Activated naive CD8-positive, alpha-beta T cell (primary cell): Measurements from ENCODE around the gene PCDH7.

Experiments used
- H3K27ac Mint-ChIP-seq: one replicate; pipeline ENCODE4 v1.8.0; 2021; ENCODE audit warnings: mixed read lengths
- H3K27me3 Mint-ChIP-seq: one replicate; pipeline ENCODE4 v1.8.0; 2021; ENCODE audit warnings: mixed read lengths
- H3K36me3 Mint-ChIP-seq: one replicate; pipeline ENCODE4 v1.8.0; 2021; ENCODE audit warnings: mixed read lengths
- H3K4me1 Mint-ChIP-seq: one replicate; pipeline ENCODE4 v1.8.0; 2021; ENCODE audit warnings: low read depth, mixed read lengths
- H3K4me3 Mint-ChIP-seq: one replicate; pipeline ENCODE4 v1.8.0; 2021; ENCODE audit warnings: mild to moderate bottlenecking, mixed read lengths
- H3K9me3 Mint-ChIP-seq: one replicate; pipeline ENCODE4 v1.8.0; 2021; ENCODE audit warnings: low read depth, mixed read lengths

Gene PCDH7

DNA sequence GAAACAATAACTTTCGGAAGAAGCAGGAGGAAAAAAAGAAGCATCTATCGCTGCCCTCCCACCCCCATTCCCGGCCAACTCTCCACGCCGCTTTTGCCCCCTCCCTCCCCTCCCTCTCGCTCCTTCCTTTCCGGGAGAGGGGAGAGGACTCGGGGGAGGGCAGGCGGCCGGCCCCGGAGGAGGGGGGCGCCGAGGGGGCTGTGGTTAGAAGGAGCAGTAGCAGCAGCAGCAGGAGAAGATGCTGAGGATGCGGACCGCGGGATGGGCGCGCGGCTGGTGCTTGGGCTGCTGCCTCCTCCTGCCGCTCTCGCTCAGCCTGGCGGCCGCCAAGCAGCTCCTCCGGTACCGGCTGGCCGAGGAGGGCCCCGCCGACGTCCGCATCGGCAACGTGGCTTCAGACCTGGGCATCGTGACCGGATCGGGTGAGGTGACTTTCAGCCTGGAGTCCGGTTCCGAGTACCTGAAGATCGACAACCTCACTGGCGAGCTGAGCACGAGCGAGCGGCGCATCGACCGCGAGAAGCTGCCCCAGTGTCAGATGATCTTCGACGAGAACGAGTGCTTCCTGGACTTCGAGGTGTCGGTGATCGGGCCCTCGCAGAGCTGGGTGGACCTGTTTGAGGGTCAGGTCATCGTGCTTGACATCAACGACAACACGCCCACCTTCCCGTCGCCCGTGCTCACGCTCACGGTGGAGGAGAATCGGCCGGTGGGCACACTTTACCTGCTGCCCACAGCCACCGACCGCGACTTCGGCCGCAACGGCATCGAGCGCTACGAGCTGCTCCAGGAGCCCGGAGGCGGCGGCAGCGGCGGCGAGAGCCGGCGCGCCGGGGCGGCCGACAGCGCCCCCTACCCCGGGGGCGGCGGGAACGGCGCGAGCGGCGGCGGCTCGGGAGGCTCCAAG is 1.3 kb downstream of the PCDH7 start:
- Mint-ChIP-seq H3K4me3 (peak overlapping the region; percentile 66), H3K27ac (peak overlapping the region; percentile 41), H3K4me1 (peaks cover 41% of the 10 kb centered on the region), H3K9me3 (no peaks in the 10 kb centered on the region), H3K36me3 (no peaks in the 10 kb centered on the region), H3K27me3 (peaks cover 37% of the 10 kb centered on the region)

DNA sequence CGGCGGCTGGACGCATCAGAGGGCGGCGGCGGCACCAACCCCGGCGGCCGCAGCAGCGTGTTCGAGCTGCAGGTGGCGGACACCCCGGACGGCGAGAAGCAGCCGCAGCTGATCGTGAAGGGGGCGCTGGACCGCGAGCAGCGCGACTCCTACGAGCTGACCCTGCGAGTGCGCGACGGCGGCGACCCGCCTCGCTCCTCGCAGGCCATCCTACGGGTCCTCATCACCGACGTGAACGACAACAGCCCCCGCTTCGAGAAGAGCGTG is 1.9 kb downstream of the PCDH7 start:
- Mint-ChIP-seq H3K27ac (no peak overlapping the region), H3K36me3 (no peaks in the 10 kb centered on the region), H3K4me1 (peaks cover 38% of the 10 kb centered on the region), H3K27me3 (peaks cover 37% of the 10 kb centered on the region), H3K9me3 (no peaks in the 10 kb centered on the region), H3K4me3 (no peak overlapping the region)

DNA sequence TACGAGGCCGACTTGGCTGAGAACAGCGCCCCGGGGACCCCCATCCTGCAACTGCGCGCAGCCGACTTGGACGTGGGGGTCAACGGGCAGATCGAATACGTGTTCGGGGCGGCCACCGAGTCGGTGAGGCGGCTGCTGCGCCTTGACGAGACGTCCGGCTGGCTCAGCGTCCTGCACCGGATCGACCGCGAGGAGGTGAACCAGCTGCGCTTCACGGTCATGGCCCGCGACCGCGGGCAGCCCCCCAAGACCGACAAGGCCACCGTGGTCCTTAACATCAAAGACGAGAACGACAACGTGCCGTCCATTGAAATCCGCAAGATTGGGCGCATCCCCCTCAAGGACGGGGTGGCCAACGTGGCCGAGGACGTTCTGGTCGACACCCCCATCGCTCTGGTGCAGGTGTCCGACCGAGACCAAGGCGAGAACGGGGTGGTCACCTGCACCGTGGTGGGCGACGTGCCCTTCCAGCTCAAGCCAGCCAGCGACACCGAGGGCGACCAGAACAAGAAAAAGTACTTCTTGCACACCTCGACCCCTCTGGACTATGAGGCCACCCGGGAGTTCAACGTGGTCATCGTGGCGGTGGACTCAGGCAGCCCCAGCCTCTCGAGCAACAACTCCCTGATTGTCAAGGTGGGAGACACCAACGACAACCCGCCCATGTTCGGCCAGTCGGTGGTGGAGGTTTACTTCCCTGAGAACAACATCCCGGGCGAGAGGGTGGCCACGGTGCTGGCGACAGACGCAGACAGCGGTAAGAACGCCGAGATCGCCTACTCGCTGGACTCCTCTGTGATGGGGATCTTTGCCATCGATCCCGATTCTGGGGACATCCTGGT is 2.4 kb downstream of the PCDH7 start:
- Mint-ChIP-seq H3K4me1 (peaks cover 34% of the 10 kb centered on the region), H3K27me3 (peaks cover 37% of the 10 kb centered on the region), H3K36me3 (no peaks in the 10 kb centered on the region), H3K9me3 (no peaks in the 10 kb centered on the region), H3K4me3 (peak overlapping the region; percentile 49), H3K27ac (no peak overlapping the region)

DNA sequence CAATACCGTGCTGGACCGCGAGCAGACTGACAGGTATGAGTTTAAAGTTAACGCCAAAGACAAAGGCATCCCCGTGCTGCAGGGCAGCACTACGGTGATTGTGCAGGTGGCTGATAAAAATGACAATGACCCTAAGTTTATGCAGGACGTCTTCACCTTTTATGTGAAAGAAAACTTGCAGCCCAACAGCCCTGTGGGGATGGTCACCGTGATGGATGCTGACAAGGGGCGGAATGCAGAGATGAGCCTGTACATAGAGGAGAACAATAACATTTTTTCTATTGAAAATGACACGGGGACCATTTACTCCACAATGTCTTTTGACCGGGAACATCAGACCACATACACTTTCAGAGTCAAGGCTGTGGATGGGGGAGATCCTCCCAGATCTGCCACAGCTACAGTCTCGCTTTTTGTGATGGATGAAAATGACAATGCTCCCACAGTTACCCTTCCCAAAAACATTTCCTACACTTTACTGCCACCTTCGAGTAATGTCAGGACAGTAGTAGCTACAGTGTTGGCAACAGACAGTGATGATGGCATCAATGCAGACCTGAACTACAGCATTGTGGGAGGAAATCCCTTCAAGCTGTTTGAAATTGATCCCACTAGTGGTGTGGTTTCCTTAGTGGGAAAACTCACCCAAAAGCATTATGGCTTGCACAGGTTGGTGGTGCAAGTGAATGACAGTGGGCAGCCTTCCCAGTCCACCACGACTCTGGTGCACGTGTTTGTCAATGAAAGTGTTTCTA is 3.2 kb downstream of the PCDH7 start:
- H3K4me3 Mint-ChIP-seq: peak overlapping the region; percentile 49
- no peaks in the 10 kb centered on the region for H3K9me3 Mint-ChIP-seq
- H3K36me3 Mint-ChIP-seq: no peaks in the 10 kb centered on the region
- H3K27ac Mint-ChIP-seq: no peak overlapping the region
- H3K27me3 Mint-ChIP-seq: peaks cover 34% of the 10 kb centered on the region
- peaks cover 28% of the 10 kb centered on the region for H3K4me1 Mint-ChIP-seq

- Mint-ChIP-seq H3K36me3 (no peaks in the 10 kb centered on the region), H3K27me3 (peaks cover 28% of the 10 kb centered on the region), H3K4me3 (no peak overlapping the region), H3K27ac (no peak overlapping the region), H3K4me1 (peaks cover 19% of the 10 kb centered on the region), H3K9me3 (no peaks in the 10 kb centered on the region)
Observed at GRCh38 chr4:30724247-30724646, 4.1 kb downstream of the PCDH7 start.

DNA sequence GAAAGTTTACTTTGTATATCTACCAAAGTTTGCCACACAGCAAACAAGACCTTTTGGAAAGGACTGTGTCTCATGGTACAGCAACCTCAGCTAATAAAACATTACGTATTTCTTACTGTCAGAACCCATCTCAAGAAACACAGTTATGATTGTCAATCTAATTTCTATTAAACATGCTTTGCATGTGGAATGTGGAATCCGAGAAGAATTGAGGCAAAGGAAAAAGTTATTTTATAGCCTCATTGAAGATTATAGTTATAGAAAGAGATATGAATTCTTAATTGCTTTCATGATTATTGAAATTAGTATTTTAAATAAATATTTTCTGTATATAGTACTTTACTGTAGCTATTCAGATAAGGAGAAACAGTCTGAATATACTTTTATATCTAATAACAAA is 5.4 kb downstream of the PCDH7 start:
- Mint-ChIP-seq H3K9me3 (no peaks in the 10 kb centered on the region), H3K27me3 (peaks cover 27% of the 10 kb centered on the region), H3K4me1 (peaks cover 9% of the 10 kb centered on the region), H3K36me3 (no peaks in the 10 kb centered on the region), H3K27ac (no peak overlapping the region), H3K4me3 (no peak overlapping the region)

DNA sequence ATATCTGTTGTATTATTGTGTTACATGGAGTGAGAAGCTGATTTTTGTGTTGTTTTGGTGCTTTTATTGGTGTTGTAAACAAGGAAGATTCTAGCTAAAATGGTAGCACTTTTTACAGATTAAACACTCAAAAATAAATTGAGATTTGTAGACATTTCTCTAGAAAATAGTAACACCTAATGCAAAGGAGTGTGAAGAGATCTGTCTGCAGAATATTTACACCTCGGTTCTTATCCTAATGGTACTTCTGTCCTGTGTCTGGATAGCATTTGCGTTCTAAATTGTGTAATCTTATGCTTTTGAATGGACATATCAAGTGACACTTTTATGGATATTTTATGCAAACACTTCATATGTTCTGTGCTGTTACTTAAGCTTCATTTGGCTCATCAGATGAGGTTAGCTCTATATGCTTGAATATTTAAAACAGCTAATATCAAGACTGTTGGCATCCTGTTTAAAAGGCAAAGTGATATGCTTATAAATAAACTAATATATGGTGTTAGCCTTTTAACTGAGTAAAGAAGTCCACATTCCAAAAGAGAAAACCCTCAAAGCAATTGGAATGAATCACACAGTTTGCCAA is 6.0 kb downstream of the PCDH7 start:
- no peak overlapping the region for H3K27ac Mint-ChIP-seq
- H3K9me3 Mint-ChIP-seq: no peaks in the 10 kb centered on the region
- peaks cover 23% of the 10 kb centered on the region for H3K27me3 Mint-ChIP-seq
- H3K4me1 Mint-ChIP-seq: peaks cover 5% of the 10 kb centered on the region
- no peak overlapping the region for H3K4me3 Mint-ChIP-seq
- no peaks in the 10 kb centered on the region for H3K36me3 Mint-ChIP-seq

DNA sequence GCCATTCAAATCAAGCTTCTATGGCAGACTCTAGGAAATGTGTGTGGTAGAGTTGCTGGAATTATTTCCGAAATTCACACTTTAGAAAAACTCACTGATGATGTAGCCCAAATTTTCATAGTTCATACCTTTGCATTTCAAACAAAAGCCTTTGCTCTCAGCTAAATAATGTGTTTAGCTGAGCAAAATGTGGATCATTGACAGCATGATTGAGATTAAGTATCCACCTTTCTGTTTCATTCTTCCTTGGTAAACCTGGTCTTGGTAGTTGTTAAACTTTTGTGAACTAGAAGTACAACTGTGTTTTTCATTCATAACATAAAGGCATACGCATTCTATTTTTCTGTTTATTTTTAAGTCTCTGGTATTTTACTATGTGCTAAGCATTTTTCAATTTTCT is 7.2 kb downstream of the PCDH7 start:
- no peak overlapping the region for H3K27ac Mint-ChIP-seq
- no peaks in the 10 kb centered on the region for H3K36me3 Mint-ChIP-seq
- H3K4me3 Mint-ChIP-seq: no peak overlapping the region
- H3K4me1 Mint-ChIP-seq: peaks cover 4% of the 10 kb centered on the region
- H3K9me3 Mint-ChIP-seq: no peaks in the 10 kb centered on the region
- H3K27me3 Mint-ChIP-seq: peaks cover 23% of the 10 kb centered on the region

DNA sequence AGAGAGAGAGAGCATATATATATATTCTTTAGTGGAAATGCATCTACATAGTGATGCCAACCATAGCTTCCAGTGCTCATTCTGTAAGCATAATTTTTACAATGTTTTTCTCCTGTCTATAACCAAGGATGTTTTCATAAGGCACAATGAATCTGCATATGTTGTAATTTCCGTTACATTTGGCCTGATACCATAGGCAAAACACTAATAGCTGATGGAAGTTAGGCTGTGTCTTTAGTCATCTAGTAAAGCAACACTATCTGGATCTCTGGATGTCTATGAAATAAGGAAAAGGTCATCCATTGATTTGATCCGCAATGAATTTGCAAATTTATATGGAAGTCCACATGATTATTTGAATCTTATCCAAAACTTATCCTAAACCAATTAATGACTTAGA is 8.1 kb downstream of the PCDH7 start:
- Mint-ChIP-seq H3K9me3 (no peaks in the 10 kb centered on the region), H3K4me3 (no peak overlapping the region), H3K36me3 (no peaks in the 10 kb centered on the region), H3K4me1 (peaks cover 1% of the 10 kb centered on the region), H3K27me3 (peaks cover 17% of the 10 kb centered on the region), H3K27ac (no peak overlapping the region)

DNA sequence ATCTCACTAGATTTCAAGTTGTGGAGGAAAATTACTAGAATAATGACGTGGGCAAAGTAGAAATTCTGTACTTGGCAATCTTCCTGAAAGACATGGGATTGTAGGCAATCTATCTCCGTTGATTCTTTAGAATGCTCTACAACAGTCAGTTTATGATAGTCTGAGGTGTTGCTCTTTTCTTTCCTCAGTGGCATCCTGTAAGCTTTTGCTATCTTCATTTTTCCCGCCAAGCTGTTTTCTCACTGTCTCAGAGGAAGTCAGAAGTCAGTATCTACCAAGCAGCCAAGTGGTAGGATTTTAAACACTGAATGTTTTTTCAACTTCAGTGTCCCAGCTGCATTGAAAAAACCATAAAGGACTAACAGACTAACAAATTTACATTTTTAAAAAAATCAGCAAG is 23.7 kb downstream of the PCDH7 start:
- Mint-ChIP-seq H3K36me3 (no peaks in the 10 kb centered on the region), H3K27me3 (no peaks in the 10 kb centered on the region), H3K9me3 (no peaks in the 10 kb centered on the region), H3K4me3 (no peak overlapping the region), H3K4me1 (no peaks in the 10 kb centered on the region), H3K27ac (no peak overlapping the region)

GRCh38 chr4:30744386-30744785 is 24.2 kb downstream of the PCDH7 start:
- Mint-ChIP-seq H3K9me3 (no peaks in the 10 kb centered on the region), H3K36me3 (no peaks in the 10 kb centered on the region), H3K4me3 (no peak overlapping the region)

GRCh38 chr4:30744957-30745640 is 24.9 kb downstream of the PCDH7 start:
- Mint-ChIP-seq H3K4me1 (no peaks in the 10 kb centered on the region), H3K9me3 (no peaks in the 10 kb centered on the region), H3K36me3 (no peaks in the 10 kb centered on the region), H3K4me3 (no peak overlapping the region), H3K27ac (no peak overlapping the region), H3K27me3 (no peaks in the 10 kb centered on the region)

More at GRCh38 chr4:30744386-30744785, 24.2 kb downstream of the PCDH7 start:
- no peaks in the 10 kb centered on the region for H3K27me3 Mint-ChIP-seq
- no peaks in the 10 kb centered on the region for H3K4me1 Mint-ChIP-seq
- no peak overlapping the region for H3K27ac Mint-ChIP-seq

- Mint-ChIP-seq H3K9me3 (no peaks in the 10 kb centered on the region), H3K4me1 (no peaks in the 10 kb centered on the region), H3K27ac (no peak overlapping the region), H3K36me3 (no peaks in the 10 kb centered on the region), H3K27me3 (no peaks in the 10 kb centered on the region), H3K4me3 (no peak overlapping the region)
Observed at GRCh38 chr4:30746735-30747134, 26.6 kb downstream of the PCDH7 start.

DNA sequence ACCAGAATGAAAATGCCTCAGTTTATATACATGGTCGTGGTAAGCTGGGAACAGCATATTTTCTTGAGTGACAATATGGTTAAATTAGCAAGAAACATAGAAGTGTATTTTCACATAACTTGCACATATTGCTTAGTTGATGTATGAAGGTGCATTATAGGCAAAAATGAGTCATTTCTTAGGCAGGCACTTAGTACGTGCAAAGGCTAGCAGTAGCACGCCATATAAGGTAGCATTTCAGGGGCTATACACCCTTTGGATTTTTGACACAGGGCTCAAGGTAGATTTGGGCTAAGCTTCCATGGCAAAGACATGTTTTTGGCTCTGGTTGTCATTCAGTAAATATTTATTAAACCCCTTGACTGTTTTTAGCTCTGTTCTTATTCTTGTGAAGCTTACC is 33.1 kb downstream of the PCDH7 start:
- no peaks in the 10 kb centered on the region for H3K9me3 Mint-ChIP-seq
- H3K36me3 Mint-ChIP-seq: no peaks in the 10 kb centered on the region
- no peak overlapping the region for H3K27ac Mint-ChIP-seq
- no peaks in the 10 kb centered on the region for H3K27me3 Mint-ChIP-seq
- no peaks in the 10 kb centered on the region for H3K4me1 Mint-ChIP-seq
- H3K4me3 Mint-ChIP-seq: no peak overlapping the region
